ENCODE results near the gene DMKN. TPM values are rescaled to one million over a fixed set of nuclear protein-coding genes. Genes with fewer than 3 reads are reported as not detected.

Gene DMKN
- total and polyA plus RNA-seq, 4 donors: 1.4 to 9.4 (median 2.4) TPM

- Histone ChIP-seq H3K9ac (ENCODE audit: low read depth in 1 of 2, low read length in 2 of 2) (no peak overlapping the region), H3K27ac (ENCODE audit: low read depth in 1 of 2, low read length in 2 of 2) (no peak overlapping the region), H3K27me3 (ENCODE audit: control insufficient read depth in 4 of 4, insufficient read depth in 4 of 4, low read length in 3 of 4) (no peaks in the 10 kb centered on the region), H3K36me3 (ENCODE audit: control insufficient read depth in 4 of 4, insufficient read depth in 3 of 4, low read depth in 1 of 4, low read length in 3 of 4) (no peaks in the 10 kb centered on the region), H3K9me3 (ENCODE audit: control insufficient read depth in 4 of 4, low read length in 3 of 4) (no peaks in the 10 kb centered on the region), H3K4me3 (ENCODE audit: low read depth in 1 of 3, low read length in 3 of 3) (no peak overlapping the region), H3K4me1 (ENCODE audit: control insufficient read depth in 4 of 4, insufficient read depth in 4 of 4, low read length in 3 of 4) (peaks cover 0 to 8% (median 2%) of the 10 kb centered on the region in 4 donors)
- no peak for DNase-seq (ENCODE audit: low spot score)
- WGBS: 85% methylated on average over 7 of the region's 7 CpGs
- no peak for TF ChIP-seq YY1 (IDR thresholded peaks at IDR 0.05)
- TF ChIP-seq GABPA (IDR thresholded peaks at IDR 0.05 in 1 of 2, conservative IDR thresholded peaks at IDR 0.05 in 1 of 2): no peak
- TF ChIP-seq CTCF (IDR thresholded peaks at IDR 0.05; ENCODE audit: low read depth, low read length, missing input control): no peak
- TF ChIP-seq FOXA2 (IDR thresholded peaks at IDR 0.05): no peak
- no peak for TF ChIP-seq JUND (IDR thresholded peaks at IDR 0.05)
- no peak for TF ChIP-seq HNF4G (IDR thresholded peaks at IDR 0.05)
- no peak for TF ChIP-seq FOXA1 (IDR thresholded peaks at IDR 0.05)
- TF ChIP-seq TAF1 (conservative IDR thresholded peaks at IDR 0.05): no peak
- TF ChIP-seq RXRA (IDR thresholded peaks at IDR 0.05): no peak
- TF ChIP-seq, protein P1, sequence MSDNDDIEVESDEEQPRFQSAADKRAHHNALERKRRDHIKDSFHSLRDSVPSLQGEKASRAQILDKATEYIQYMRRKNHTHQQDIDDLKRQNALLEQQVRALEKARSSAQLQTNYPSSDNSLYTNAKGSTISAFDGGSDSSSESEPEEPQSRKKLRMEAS (IDR thresholded peaks at IDR 0.05): no peak
- no peak for TF ChIP-seq NR2F2 (IDR thresholded peaks at IDR 0.05)
- TF ChIP-seq HNF4A (conservative IDR thresholded peaks at IDR 0.05): no peak
- TF ChIP-seq SP1 (IDR thresholded peaks at IDR 0.05): no peak
- TF ChIP-seq RAD21 (IDR thresholded peaks at IDR 0.05): no peak
- TF ChIP-seq REST (IDR thresholded peaks at IDR 0.05): no peak
These were observed 43.3 kb downstream of the DMKN start for GRCh38 chr19:35470128-35470527.

GRCh38 chr19:35468637-35469036 is 44.8 kb downstream of the DMKN start:
- Histone ChIP-seq H3K27me3 (ENCODE audit: control insufficient read depth in 4 of 4, insufficient read depth in 4 of 4, low read length in 3 of 4) (no peaks in the 10 kb centered on the region), H3K9me3 (ENCODE audit: control insufficient read depth in 4 of 4, low read length in 3 of 4) (no peaks in the 10 kb centered on the region), H3K27ac (ENCODE audit: low read depth in 1 of 2, low read length in 2 of 2) (no peak overlapping the region), H3K9ac (ENCODE audit: low read depth in 1 of 2, low read length in 2 of 2) (no peak overlapping the region), H3K4me3 (ENCODE audit: low read depth in 1 of 3, low read length in 3 of 3) (no peak overlapping the region), H3K36me3 (ENCODE audit: control insufficient read depth in 4 of 4, insufficient read depth in 3 of 4, low read depth in 1 of 4, low read length in 3 of 4) (no peaks in the 10 kb centered on the region), H3K4me1 (ENCODE audit: control insufficient read depth in 4 of 4, insufficient read depth in 4 of 4, low read length in 3 of 4) (peaks cover 0 to 8% (median 2%) of the 10 kb centered on the region in 4 donors)
- WGBS: 10% methylated on average over 2 of the region's 2 CpGs
- TF ChIP-seq CTCF (IDR thresholded peaks at IDR 0.05; ENCODE audit: low read depth, low read length, missing input control) (peak; percentile 91), EGR1 (IDR thresholded peaks at IDR 0.05; ENCODE audit: low read depth in 2 of 2) (no peak), RXRA (IDR thresholded peaks at IDR 0.05) (peak; percentile 39 to 41), NR2F2 (IDR thresholded peaks at IDR 0.05) (peak; percentile 31), RAD21 (IDR thresholded peaks at IDR 0.05) (peak; percentile 93 to 96), GABPA (IDR thresholded peaks at IDR 0.05 in 1 of 2, conservative IDR thresholded peaks at IDR 0.05 in 1 of 2) (no peak), HNF4A (conservative IDR thresholded peaks at IDR 0.05) (peak in 1 of 2 donors; percentile 17), SP1 (IDR thresholded peaks at IDR 0.05) (no peak), JUND (IDR thresholded peaks at IDR 0.05) (no peak)
- TF ChIP-seq, protein P1 (IDR thresholded peaks at IDR 0.05): no peak
- peak; percentile 54 for DNase-seq (ENCODE audit: low spot score)
